Hippocampal formation (tissue), 2 donors: Measurements from ENCODE around the gene DHX32.
"Not testable (repeated sequence)": the region's sequence is repeated elsewhere in the genome, so short reads cannot be mapped to it uniquely, and the experiment has no call there.

Experiments used
- DNase-seq, 2 donors: peaks; one replicate each; lab custom pipeline; 2025; lab: John Stamatoyannopoulos, UW

DHX32 gene, protein sequence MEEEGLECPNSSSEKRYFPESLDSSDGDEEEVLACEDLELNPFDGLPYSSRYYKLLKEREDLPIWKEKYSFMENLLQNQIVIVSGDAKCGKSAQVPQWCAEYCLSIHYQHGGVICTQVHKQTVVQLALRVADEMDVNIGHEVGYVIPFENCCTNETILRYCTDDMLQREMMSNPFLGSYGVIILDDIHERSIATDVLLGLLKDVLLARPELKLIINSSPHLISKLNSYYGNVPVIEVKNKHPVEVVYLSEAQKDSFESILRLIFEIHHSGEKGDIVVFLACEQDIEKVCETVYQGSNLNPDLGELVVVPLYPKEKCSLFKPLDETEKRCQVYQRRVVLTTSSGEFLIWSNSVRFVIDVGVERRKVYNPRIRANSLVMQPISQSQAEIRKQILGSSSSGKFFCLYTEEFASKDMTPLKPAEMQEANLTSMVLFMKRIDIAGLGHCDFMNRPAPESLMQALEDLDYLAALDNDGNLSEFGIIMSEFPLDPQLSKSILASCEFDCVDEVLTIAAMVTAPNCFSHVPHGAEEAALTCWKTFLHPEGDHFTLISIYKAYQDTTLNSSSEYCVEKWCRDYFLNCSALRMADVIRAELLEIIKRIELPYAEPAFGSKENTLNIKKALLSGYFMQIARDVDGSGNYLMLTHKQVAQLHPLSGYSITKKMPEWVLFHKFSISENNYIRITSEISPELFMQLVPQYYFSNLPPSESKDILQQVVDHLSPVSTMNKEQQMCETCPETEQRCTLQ

GRCh38 chr10:125881192-125881591 lies at the start of gene DHX32:
DHX32 (minus strand) TSS chr10:125881292; CDS start chr10:125880824, 468 bp downstream.
- DNase-seq = no peak

DNA sequence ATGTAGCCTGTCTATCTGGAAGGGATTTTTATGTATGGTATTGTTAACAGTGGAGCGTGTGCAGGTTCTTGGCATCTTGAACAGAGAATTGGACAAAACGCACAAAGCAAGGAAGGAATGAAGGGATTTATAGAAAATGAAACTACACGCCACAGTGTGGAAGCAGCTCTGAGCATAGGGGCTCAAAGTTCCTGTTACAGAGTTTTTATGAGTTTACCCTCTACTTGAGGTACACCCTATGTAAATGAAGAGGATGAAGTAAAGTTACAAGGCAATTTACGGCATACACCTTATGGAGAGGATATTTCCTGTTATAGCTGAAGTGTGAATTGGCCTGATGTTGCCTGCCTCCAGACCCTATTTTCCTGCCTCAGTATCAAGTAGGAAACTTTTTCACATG lies 48.5 kb upstream of the DHX32 start:
- DNase-seq = no peak

DNA sequence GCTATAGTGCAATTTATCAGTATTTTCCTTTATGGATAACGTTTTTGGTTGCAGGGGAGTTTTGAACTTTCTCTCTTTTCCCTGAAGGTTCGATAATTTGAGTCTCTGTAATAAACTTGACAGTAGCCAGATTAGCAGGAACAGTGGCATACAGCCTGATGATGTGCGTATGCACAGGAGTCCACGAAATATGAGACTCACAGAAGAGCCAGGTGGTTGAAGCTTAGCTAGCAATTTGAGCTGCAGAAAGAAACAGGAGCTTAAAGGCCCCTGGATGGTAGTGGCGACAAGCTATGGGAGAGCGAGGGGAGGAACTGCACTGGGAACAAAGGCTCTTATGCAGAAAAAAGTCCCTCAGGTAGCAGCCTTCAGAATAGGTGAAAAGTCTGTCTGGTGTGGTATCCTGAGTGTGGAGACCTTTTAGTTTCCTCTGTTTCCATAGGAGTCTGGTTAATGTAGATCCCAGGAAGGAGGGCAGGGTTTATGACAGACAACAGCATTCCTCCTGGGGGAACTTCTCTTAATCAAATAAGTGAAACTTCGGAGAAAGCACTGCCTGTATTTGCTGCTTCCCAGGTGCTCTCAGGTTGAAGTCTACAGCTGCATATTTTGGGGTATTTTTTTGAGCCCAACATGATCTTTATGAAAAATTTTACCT lies 48.0 kb upstream of the DHX32 start:
- DNase-seq = no peak

GRCh38 chr10:125927265-125927664 lies 46.2 kb upstream of the DHX32 start:
- not testable (repeated sequence) for DNase-seq

DNA sequence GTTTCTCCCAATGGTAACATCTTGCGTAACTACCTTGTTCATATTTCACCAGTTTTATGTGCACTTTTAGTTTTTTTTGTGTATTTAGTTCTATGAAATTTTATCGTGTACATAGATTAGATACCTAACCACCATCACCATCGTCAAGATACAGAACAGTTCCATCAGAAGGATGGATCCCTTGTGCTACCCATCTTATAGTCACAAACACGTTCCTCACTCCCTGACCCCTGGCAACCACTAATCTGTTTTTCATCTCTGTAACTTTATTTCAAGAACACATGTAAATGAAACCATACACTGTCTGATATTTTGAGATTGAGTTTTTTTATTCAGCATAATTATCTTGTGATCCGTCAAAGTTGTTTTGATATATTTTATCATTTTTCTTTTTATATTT lies 45.2 kb upstream of the DHX32 start:
- no peak for DNase-seq

DNA sequence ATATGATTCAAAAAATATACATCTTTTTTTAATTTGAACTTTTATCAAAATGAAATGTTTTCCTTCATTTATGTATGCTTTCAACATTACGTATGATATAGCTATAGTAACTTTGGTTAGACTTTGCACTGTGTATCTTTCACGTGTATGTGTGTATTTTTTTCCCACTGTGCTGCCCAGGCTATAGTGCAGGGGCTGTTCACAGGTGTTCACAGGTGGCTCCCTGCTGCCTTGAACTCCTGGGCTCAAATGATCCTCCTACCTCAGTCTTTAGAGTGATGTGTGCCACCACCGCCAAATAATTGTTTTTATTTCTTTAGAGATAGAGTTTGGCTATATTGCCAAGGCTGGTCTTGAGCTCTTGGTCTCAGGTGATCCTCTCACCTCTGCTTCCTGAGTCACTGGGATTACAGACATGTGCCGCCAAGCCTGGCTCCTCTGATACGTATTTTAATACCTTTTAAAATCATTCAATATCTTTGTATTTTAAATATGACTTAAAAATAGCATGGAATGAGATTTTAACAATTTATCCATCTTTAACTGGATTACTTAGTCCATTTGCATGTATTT lies 44.3 kb upstream of the DHX32 start:
- no peak for DNase-seq

GRCh38 chr10:125921643-125922306 lies 40.7 kb upstream of the DHX32 start:
- DNase-seq = not testable (repeated sequence)

- DNase-seq = not testable (repeated sequence)
Measured at GRCh38 chr10:125917704-125918361, 36.7 kb upstream of the DHX32 start.

DNA sequence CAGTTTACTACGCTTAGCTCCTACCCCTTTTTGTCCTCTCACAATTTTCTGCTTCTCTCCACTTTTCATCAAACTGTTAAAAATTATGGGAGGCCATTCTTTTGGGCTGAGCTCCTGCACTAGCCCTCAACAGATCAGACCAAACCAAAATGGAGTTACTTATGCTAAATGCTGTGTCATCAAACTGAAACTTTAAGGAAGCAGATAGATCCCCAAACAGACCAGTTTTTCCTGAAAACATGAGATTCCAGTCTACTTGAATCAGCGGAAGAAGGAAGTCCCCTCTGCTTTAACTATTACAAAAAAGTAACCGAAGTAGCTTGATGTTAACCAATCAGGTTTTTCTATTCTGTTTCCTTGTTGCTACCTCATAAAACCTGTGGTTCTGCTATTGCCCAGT lies 35.9 kb upstream of the DHX32 start:
- no peak for DNase-seq

GRCh38 chr10:125913277-125913676 lies 32.2 kb upstream of the DHX32 start:
- not testable (repeated sequence) for DNase-seq

- no peak for DNase-seq
Measured at GRCh38 chr10:125911990-125912389, 30.9 kb upstream of the DHX32 start.

GRCh38 chr10:125911145-125911544 lies 30.1 kb upstream of the DHX32 start:
- no peak for DNase-seq

DNA sequence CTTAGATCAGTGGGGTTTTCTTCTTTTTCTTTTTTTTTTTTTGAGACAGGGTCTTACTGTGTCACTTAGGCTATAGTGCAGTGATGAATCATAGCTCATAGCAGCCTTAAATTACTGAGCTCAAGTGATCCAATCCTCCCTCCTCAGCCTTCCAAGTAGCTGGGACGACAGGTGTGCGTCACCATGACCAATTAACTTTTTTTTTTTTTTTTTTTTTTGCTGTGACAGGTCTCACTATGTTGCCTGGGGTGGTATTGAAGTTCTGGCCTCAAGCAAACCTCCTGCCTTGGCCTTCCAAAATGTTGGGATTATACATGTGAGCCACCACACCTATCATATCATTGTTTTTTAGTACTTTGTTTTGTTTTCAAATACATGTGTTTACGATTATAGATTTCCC lies 28.4 kb upstream of the DHX32 start:
- not testable (repeated sequence) for DNase-seq

GRCh38 chr10:125908813-125909212 lies 27.7 kb upstream of the DHX32 start:
- DNase-seq = not testable (repeated sequence)

GRCh38 chr10:125907598-125907997 lies 26.5 kb upstream of the DHX32 start:
- not testable (repeated sequence) for DNase-seq

GRCh38 chr10:125905069-125905994 lies 24.2 kb upstream of the DHX32 start:
- not testable (repeated sequence) for DNase-seq

DNA sequence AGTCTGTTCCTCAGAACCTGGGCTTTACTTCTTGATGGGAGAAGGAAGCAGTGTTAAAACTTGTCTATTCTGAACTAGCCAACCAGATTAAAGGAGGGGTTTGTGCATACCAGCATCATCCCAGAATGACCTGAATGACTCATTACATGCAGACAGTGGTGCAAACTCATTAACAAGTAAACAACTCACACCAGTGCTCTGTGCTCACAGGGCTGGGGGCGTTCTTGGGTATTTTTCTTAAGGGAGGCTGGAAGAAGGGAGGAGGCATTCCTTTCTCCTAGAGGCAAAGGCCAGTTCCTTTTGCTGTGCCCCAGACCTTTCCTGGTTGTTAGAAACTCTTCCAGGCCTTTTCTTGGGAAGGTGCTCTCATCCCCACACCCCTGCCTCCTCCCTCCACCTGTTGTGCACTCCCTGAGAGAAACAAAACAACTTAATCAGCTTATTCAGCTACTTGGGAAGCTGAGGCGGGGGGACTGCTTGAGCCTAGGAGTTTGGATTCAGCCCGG lies 22.1 kb upstream of the DHX32 start:
- not testable (repeated sequence) for DNase-seq

DNA sequence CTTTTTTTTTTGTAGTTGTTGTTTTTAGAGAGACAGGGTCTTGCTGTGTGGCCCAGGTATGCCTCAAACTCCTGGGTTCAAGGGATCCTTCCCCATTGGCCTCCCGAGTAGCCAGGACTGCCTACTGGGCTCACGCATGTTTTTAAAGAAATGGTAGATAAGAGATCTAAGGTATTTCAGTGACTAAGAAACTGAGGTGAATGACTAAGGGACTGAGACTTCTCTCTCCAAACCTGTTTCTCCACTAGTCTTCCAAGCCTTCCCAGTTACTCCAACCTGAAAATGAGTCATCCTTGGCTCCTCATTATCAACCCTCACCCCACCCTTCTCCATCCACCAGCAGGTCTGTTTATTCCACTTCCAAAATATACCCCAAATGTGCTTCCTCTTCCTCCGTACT lies 19.9 kb upstream of the DHX32 start:
- not testable (repeated sequence) for DNase-seq

DNA sequence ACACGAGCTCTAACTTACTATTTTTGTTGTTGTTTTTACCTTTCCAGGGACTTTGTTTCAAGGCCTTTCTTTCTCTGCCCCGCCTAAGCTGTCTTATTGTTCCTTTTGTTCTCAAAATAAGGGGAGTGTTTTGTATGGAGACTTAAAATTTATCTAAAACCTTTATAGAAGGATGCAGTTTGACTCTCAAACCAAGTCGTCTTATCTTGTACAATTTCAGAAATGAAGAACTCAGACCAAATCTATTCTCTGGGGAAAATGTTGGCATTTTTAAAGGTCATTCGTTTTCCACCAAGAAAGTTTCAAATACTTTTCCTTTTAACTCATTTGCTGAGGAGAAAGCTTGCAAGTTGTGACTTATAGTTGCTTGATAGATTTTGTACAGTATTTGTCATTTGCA lies 16.2 kb upstream of the DHX32 start:
- not testable (repeated sequence) for DNase-seq
